ENCODE data around the gene GLRA1. TPM values are rescaled to one million over a fixed set of nuclear protein-coding genes. Genes with fewer than 3 reads are reported as not detected.

Gene GLRA1
- total RNA-seq, 1 donor from 2014 or later, result not detected

DNA sequence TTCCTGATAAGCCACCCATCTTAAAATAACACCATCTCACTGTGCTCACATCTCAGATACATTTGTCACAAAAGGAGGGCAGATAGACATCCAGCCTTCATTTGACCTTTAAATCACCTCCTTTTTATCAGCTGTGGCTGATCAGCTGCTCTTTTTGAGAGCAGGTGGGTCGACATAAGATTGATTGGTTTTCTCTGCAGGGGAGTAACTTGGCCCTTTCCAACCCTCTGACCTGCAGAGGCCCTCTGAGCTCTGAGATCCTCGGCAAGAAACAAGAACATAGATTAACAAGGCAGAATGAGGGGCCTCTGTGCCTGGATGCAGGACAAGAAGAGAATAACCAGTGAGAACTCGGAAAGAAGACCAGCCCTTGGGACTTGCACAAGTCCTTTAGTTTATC lies 33.5 kb upstream of the GLRA1 start:
- TF ChIP-seq, protein P1, sequence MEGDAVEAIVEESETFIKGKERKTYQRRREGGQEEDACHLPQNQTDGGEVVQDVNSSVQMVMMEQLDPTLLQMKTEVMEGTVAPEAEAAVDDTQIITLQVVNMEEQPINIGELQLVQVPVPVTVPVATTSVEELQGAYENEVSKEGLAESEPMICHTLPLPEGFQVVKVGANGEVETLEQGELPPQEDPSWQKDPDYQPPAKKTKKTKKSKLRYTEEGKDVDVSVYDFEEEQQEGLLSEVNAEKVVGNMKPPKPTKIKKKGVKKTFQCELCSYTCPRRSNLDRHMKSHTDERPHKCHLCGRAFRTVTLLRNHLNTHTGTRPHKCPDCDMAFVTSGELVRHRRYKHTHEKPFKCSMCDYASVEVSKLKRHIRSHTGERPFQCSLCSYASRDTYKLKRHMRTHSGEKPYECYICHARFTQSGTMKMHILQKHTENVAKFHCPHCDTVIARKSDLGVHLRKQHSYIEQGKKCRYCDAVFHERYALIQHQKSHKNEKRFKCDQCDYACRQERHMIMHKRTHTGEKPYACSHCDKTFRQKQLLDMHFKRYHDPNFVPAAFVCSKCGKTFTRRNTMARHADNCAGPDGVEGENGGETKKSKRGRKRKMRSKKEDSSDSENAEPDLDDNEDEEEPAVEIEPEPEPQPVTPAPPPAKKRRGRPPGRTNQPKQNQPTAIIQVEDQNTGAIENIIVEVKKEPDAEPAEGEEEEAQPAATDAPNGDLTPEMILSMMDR (IDR thresholded peaks at IDR 0.05; ENCODE audit: insufficient read depth, low read length, severe bottlenecking), result no peak
- FAIRE-seq (no peak), DNase-seq (ENCODE audit: low read depth) (no peak)
- H3K36me3 ChIP-seq (ENCODE audit: control insufficient read depth, insufficient read depth, low read length), result no peaks in the 10 kb centered on the region
- H3K27me3 ChIP-seq (ENCODE audit: control insufficient read depth, insufficient read depth, low read length), result no peaks in the 10 kb centered on the region
- no peak overlapping the region for H3K4me3 ChIP-seq (ENCODE audit: low read depth, low read length)

- H3K36me3 ChIP-seq (ENCODE audit: control insufficient read depth, insufficient read depth, low read length), result no peaks in the 10 kb centered on the region
- H3K4me3 ChIP-seq (ENCODE audit: low read depth, low read length), result no peak overlapping the region
- no peaks in the 10 kb centered on the region for H3K27me3 ChIP-seq (ENCODE audit: control insufficient read depth, insufficient read depth, low read length)
- TF ChIP-seq, protein P1 (IDR thresholded peaks at IDR 0.05; ENCODE audit: insufficient read depth, low read length, severe bottlenecking), result no peak
- no peak for FAIRE-seq
- no peak for DNase-seq (ENCODE audit: low read depth)
These were observed 32.1 kb upstream of the GLRA1 start for GRCh38 chr5:151956725-151957124.

DNA sequence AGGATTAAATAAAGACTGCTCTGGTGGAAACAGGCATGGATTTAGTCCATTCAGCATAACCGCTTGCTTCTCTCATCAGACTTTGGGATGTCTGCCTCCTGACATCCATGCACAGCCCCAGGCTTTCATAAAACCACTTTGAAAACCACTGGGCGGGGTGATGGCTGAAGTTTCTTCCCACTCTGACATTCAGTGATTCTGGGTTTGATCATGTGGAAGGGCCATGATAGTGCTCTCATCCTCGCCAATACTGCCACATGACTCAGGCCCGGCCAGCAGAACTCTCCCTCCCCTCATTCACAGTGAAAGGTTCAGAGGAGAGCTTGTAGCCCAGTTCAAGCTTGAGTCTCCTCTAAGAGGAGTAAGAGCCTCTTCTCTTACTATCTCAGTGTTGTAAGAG lies 29.6 kb upstream of the GLRA1 start:
- no peak for FAIRE-seq

DNA sequence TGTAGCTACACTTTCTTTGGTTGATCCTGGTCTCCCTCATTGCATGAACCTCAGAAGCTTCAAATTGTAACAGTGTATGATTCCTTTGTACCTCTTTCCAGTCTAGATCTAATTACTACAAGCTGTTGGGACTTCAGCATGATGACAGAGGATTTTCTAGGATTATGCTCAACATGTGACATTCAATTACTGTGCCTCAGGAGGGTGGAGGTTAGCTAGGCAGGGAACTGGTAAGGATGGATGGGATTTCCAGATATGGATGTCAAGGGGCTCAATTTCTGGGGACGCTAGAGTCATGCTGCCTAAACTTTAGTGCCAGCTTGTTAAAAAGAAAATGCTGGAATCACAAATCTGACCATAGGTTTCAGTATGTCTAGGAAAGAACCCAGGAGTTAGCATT lies 29.2 kb upstream of the GLRA1 start:
- DNase-seq (ENCODE audit: low read depth) (no peak), FAIRE-seq (no peak)
- Histone ChIP-seq H3K27me3 (ENCODE audit: control insufficient read depth, insufficient read depth, low read length) (no peaks in the 10 kb centered on the region), H3K36me3 (ENCODE audit: control insufficient read depth, insufficient read depth, low read length) (no peaks in the 10 kb centered on the region), H3K4me3 (ENCODE audit: low read depth, low read length) (no peak overlapping the region)
- TF ChIP-seq, protein P1 (IDR thresholded peaks at IDR 0.05; ENCODE audit: insufficient read depth, low read length, severe bottlenecking), result no peak

More for the DNA sequence above, 29.6 kb upstream of the GLRA1 start:
- no peak for DNase-seq (ENCODE audit: low read depth)
- no peaks in the 10 kb centered on the region for H3K27me3 ChIP-seq (ENCODE audit: control insufficient read depth, insufficient read depth, low read length)
- no peak overlapping the region for H3K4me3 ChIP-seq (ENCODE audit: low read depth, low read length)
- TF ChIP-seq, protein P1 (IDR thresholded peaks at IDR 0.05; ENCODE audit: insufficient read depth, low read length, severe bottlenecking), result no peak
- no peaks in the 10 kb centered on the region for H3K36me3 ChIP-seq (ENCODE audit: control insufficient read depth, insufficient read depth, low read length)

DNA sequence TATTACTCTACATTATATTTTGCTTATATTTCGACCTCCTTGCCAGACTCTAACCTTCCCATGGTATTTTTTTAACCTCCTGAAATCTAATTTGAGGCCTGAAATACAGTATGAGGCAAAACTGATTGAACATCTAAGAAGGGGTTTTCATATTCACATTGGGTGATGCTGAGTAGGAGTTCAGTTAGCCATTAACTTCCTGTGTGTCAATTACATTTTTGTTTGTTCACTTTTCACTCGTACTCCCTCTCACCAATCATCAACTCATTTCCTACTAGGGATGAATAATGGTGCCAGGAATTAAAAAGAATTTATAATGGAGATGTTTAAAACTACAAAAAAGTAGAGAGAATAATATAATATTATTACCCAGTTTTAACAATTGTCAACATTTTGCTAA lies 27.6 kb upstream of the GLRA1 start:
- no peak for DNase-seq (ENCODE audit: low read depth)
- H3K4me3 ChIP-seq (ENCODE audit: low read depth, low read length), result no peak overlapping the region
- H3K36me3 ChIP-seq (ENCODE audit: control insufficient read depth, insufficient read depth, low read length), result no peaks in the 10 kb centered on the region
- TF ChIP-seq, protein P1 (IDR thresholded peaks at IDR 0.05; ENCODE audit: insufficient read depth, low read length, severe bottlenecking), result no peak
- H3K27me3 ChIP-seq (ENCODE audit: control insufficient read depth, insufficient read depth, low read length), result no peaks in the 10 kb centered on the region
- FAIRE-seq, result no peak

GRCh38 chr5:151950706-151951105 lies 26.1 kb upstream of the GLRA1 start:
- TF ChIP-seq, protein P1 (IDR thresholded peaks at IDR 0.05; ENCODE audit: insufficient read depth, low read length, severe bottlenecking), result no peak
- no peak overlapping the region for H3K4me3 ChIP-seq (ENCODE audit: low read depth, low read length)
- H3K27me3 ChIP-seq (ENCODE audit: control insufficient read depth, insufficient read depth, low read length), result no peaks in the 10 kb centered on the region
- no peaks in the 10 kb centered on the region for H3K36me3 ChIP-seq (ENCODE audit: control insufficient read depth, insufficient read depth, low read length)
- FAIRE-seq (no peak), DNase-seq (ENCODE audit: low read depth) (no peak)
